Activated naive CD4-positive, alpha-beta T cell treated with anti-CD3 and anti-CD28 coated beads, Interleukin-2, amount 50 U/mL, for 16 hours (primary cell): ENCODE measurements around the gene SPRY4.
"Not testable (repeated sequence)": the region's sequence is repeated elsewhere in the genome, so short reads cannot be mapped to it uniquely, and the experiment has no call there.

Experiments
- DNase-seq: peaks from one replicate; pipeline ENCODE4 v3.0.0-alpha.2; 2020

The SPRY4 gene

DNA sequence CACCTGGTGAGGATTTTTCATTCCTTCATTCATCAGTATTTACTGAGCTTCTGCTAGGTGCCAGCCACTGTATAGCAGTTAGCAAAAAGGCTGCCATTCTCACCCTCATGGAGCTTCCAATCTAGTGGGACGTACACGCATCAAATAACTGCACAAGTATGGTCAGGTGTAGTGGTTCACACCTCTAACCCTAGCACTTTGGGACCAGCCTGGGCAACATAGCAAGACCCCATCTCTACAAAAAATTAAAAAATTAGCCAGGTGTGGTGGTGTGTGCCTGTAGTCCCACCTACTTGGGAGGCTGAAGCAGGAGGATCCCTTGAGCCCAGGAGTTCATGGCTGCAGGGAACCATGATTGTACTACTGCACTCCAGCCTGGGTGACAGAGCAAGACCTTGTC is 8.9 kb upstream of the SPRY4 start:
- not testable (repeated sequence) for DNase-seq

GRCh38 chr5:142330444-142330843 is 5.6 kb upstream of the SPRY4 start:
- no peak for DNase-seq

- no peak for DNase-seq
Measured at GRCh38 chr5:142330026-142330425, 5.2 kb upstream of the SPRY4 start.

- DNase-seq: no peak
Measured at GRCh38 chr5:142327111-142327842, 2.5 kb upstream of the SPRY4 start.

DNA sequence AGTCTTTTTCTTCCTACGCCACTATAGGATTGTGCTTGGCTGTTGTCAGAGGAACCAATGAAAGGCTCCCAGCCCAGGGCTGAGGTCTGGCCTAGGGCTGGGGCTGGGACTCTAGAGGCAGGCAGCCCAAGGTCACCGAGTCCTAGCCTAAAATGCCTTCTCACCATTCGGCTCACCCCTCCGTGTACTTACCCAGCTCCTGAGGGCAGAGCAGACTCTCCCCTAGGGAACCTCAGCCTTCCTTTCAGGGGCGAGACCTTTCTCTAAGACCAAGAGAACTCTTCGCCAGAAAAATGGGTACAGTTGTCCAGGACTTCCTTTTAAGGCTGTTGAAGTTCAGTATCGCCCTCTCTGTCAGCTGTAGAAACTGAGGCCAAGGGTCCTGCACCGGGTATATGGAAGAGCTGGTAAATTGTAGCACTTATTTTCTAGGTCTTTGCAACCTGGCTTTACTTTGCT is 1.7 kb upstream of the SPRY4 start:
- DNase-seq: no peak

- no peak for DNase-seq
Measured at GRCh38 chr5:142325725-142326479, 1.1 kb upstream of the SPRY4 start.

GRCh38 chr5:142324136-142324870 is 518 bp downstream of the SPRY4 start:
- DNase-seq: no peak

GRCh38 chr5:142323480-142324135 is 1.2 kb downstream of the SPRY4 start:
- peak; percentile 16 for DNase-seq

GRCh38 chr5:142322747-142323479 is 1.9 kb downstream of the SPRY4 start:
- no peak for DNase-seq

GRCh38 chr5:142322403-142322746 is 2.4 kb downstream of the SPRY4 start:
- no peak for DNase-seq

DNA sequence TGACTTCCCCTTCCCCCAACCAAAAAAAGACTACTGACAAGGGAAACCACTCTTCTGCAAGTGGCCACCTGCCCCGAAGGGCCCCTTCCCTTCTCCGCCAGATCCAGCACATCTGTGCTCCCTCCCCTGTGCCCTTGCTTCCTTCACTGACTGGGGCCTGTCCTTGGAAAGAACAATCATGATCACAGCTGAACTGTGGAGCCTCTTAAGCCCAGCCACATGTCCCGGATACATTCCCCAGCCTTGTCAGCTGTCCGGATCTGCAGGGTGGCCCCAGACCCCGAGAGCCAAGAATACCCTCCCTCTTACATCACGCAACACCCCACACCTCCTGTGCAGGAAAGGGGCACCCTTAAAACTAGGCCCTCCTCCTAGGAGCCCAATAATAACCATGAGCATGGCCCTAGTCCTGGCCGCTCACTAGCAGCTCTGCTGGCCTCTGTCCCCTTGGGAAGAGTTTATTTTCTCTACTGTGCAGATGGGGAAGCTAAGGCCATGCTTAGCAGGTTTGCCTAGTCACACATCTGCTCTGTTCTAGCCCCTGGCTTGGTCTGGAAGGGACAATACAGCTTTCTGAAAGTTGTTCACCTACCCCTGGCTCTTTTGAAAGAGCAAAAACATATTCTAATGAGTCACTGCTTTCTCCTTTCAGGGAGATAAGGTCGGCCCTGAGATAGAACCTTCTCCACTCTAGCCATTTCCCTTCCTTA is 3.8 kb downstream of the SPRY4 start:
- no peak for DNase-seq

- DNase-seq: no peak
Measured at GRCh38 chr5:142320430-142320738, 4.4 kb downstream of the SPRY4 start.

DNA sequence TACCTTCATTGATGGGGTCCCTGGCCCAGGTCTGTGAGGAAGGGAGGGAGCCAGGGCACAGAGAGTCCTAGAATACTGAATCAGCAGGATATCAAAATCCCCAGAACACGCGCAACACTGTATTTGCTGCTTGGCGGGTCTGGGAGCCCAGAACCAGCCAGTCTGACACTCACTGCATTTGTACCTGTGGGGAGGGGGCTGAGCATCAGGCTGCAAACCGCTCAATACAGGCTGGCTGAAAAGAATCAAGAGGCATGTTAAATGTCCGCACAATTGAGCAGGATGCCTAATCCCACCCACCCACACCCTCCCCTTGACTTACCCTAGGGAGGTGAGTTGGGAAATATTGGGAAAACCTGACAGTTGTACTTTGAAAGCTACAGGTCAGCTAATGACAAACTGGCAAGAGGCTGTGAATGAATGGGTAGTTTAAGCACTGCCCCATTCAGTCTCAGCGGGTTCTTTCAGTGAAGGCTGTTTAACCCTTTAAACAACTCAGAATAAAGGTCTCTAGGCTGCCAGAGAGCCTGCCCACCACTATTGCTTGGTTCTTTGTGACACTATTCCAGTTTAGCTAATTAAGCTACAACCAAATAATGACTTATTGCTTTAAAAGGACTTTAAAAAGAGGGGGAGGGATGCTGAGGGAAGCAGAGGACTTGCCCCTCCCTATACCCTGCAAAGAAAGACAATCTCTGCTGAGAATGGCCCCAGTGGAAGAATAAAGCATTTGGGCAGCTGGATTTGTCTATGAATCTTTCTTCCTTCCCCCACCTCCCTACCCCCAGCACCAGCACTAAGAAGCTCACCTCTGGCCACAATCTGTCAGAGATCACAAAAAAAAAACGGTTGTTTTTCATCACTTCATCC is 5.0 kb downstream of the SPRY4 start:
- DNase-seq: no peak

DNA sequence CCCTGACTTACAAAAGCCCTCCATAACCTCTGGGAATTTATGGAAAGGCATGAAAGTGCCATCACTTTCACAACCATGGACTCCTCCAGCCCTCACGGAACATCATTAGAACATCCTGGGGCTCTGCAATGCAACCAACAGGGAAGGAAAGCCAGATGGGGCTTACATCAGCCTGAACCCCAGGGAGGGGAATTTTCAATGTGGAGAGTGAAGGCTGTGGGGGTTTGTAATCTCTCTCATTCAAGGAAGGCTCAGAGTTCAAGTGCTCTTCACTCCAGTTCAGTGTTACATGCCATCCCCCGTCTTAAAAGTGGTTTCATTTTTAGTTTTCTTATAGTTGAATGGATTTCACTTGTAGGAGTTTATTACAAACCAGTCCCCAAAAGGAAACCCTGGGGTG is 5.7 kb downstream of the SPRY4 start:
- DNase-seq: no peak

DNA sequence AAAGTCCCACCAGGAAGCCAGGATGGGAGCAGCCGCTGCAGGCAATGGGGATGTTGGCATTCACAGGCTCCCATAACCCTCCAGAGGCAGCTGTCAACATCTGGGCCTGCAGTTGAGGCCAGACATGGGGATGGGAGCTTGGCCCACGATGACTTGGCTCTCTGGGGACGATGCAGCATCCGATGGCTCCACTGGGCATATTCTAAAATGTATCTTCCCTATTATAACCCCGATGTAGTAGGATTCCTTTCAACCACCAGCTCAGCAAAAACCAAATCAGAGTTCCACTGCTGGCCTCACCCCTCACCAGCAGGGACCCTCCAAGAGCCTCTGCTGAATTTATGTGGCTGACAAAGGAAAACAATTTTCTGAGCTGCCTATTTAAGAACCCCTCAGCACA is 7.1 kb downstream of the SPRY4 start:
- no peak for DNase-seq

DNA sequence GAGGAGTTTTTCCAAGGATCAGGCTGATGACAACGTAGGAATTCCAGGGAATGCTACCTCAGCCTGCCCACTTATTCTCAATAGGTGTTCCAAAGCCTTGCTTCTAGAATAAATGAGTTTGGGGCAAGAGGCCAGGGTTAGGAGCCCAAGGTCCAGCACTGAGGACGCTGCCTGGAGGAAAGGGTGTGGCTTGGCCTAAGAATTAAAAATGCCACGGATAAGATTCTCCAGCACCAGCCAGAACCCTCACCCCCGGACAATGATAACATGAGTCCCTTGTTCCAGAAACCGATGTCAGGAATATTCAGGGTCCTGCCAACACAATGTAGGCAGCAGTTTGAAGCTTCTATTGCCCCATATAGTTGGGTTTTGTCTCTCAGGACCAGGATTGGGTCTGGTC is 7.6 kb downstream of the SPRY4 start:
- no peak for DNase-seq

- DNase-seq: no peak
Measured at GRCh38 chr5:142316681-142317080, 8.1 kb downstream of the SPRY4 start.

DNA sequence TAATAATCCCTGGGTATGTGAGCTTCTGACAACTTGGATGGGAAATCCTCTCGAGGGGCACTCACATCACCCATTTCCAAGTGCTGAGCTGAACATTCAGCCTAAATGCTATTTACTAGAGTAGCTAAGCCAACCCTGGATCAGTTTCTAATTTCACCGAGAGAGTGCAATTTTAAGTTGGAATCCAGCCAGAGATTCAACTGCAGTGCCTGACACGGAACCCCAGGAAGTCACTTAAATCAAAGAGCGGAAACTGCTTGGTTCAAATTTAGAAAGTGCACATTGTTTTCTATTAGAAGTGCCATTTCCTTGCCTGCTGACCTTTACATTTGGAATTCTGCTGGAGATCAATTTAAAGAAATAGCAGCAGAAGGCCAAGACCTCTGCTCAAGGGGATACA is 8.8 kb downstream of the SPRY4 start:
- no peak for DNase-seq

- no peak for DNase-seq
Measured at GRCh38 chr5:142315096-142315900, 9.5 kb downstream of the SPRY4 start.

- no peak for DNase-seq
Measured at GRCh38 chr5:142314606-142315005, 10.2 kb downstream of the SPRY4 start.
